Erythroblast (primary cell): ENCODE data around the gene GLIPR1.
"Not testable (repeated sequence)": the region's sequence is repeated elsewhere in the genome, so short reads cannot be mapped to it uniquely, and the experiment has no call there.

Experiments
- GATA1 ChIP-seq: IDR thresholded peaks from 2 replicates; pipeline ENCODE4 v1.6.1; 2011; ENCODE audit warnings: low read depth, mild to moderate bottlenecking, control low read depth, low read length, moderate library complexity
- POLR2A ChIP-seq: IDR thresholded peaks from 2 replicates; pipeline ENCODE4 v1.6.1; 2011; ENCODE audit warnings: mild to moderate bottlenecking, low read length

DNA sequence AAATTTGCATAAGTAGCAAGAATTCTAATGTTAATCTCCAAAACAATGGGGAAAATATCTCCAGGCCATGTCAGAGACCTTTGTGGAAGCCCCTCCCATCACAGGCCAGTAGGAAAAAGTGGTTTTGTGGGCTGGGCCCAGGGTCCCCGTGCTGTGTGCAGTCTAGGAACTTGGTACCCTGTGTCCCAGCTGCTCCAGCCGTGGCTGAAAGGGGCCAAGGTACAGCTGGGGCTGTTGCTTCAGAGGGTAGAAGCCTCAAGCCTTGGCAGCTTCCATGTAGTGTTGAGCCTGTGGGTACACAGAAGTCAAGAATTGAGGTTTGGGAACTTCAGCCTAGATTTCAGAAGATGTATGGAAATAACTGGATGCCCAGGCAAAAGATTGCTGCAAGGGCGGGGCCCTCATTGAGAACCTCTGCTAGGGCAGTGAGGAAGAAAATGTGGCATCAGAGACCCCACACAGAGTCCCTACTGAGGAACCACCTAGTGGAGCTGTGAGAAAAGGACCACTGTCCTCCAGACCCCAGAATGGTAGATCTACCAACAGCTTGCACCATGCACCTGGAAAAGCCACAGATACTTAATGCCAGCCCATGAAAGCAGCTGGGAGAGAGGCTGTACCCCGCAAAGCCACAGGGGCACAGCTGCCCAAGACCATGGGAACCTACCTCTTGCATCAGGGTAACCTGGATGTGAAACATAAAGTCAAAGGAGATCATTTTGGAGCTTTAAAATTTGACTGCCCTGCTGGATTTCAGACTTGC lies 38.7 kb upstream of the GLIPR1 start:
- TF ChIP-seq POLR2A, GATA1: not testable (repeated sequence)
